ENCODE data around the gene MAGEB10.
"Not testable (repeated sequence)": the region's sequence is repeated elsewhere in the genome, so short reads cannot be mapped to it uniquely, and the experiment has no call there.

MAGEB10 gene, protein sequence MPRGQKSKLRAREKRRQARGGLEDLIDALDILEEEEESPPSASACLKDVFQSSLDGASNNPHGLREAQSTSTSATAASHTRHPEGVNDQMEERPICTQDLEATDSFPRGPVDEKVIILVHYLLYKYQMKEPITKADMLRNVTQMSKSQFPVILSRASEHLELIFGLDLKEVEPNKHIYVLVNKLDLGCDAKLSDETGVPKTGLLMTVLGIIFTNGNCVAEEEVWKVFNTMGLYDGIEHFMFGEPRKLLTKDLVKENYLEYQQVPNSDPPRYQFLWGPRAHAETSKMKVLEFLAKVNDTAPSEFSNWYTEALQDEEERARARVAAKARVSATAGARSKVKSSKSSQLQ

GRCh38 chrX:27807690-27808089 lies at the start of gene MAGEB10:
Gene MAGEB10 (plus strand): TSS chrX:27807990. CDS start chrX:27821307, 13,317 bp downstream.
- no peak for DNase-seq (ENCODE audit: low spot score)

- no peak for DNase-seq (ENCODE audit: low spot score)
These were observed 42.1 kb upstream of the MAGEB10 start for GRCh38 chrX:27765718-27766117.

- DNase-seq (ENCODE audit: low spot score), result no peak
These were observed 40.4 kb upstream of the MAGEB10 start for GRCh38 chrX:27767387-27767786.

DNA sequence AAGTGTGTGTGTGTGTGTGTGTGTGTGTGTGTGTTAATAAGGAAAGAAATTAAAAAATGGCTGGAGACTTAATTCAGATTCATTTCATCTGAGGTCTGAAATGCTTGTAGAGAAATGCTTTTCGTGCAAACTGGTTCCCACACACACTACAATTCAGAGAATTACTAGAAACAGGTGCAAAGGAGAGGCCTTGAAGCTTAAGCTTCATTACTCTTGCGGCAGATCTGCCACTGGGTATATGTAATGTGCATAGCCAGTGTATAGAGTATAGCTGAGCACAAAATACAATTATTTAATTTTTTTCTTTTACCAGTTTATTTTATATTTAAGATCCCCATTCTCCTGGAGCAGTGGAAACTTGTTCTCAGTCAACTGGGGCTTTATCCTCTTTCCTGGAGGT lies 31.8 kb upstream of the MAGEB10 start:
- DNase-seq (ENCODE audit: low spot score), result no peak

DNA sequence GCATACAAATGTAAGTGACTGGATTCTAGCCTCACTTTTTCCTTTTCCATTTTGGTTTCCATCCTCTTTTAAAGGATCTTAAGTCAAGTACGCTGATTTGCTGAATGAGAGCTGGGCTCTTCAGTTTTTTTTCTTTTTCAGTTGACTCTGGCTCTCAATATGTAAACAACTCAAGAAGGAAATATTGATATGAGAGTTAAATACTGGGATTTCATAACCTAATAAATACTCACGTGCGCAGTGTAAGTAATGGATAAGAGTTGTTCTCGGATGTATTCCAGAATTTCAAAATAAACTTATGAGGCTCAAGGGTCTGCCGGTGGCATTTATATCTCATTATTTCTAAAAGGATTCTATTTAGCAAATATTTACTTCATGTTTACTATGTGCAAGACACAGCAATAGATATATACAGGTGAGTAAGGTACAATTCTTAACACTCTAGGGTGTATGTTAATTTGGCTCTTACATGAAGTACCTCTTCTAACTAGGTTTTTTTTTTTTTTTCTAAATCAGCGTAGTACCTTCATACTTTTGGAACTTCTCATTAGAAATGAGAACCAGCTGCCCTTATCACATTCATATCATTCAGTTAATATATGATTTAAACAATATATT lies 11.0 kb upstream of the MAGEB10 start:
- no peak for DNase-seq (ENCODE audit: low spot score)

- no peak for DNase-seq (ENCODE audit: low spot score)
These were observed 10.2 kb upstream of the MAGEB10 start for GRCh38 chrX:27797575-27797974.

GRCh38 chrX:27808226-27808625 lies 436 bp downstream of the MAGEB10 start:
- DNase-seq (ENCODE audit: low spot score), result no peak

- DNase-seq (ENCODE audit: low spot score), result not testable (repeated sequence)
These were observed 1.4 kb downstream of the MAGEB10 start for GRCh38 chrX:27808991-27809859.

DNA sequence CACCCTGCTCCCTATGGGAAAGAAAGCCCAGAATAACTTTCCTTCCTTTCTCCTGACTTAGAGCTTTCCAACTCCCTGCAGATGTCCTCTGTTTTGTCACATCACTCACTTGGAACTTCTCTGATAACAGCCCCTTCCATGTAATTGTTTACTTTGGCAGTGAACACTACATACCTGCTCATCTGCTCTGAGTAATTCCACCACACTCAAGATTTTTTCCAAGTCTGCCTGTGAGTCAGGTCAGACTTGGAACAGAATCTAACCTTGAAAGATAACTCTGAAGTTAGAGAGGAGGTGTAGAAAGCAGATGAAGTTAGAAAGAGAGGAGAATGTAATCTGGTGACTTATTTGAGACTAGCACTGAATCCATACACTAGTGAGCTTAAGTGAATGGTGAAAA lies 7.4 kb downstream of the MAGEB10 start:
- no peak for DNase-seq (ENCODE audit: low spot score)

GRCh38 chrX:27823812-27824211 lies 16.0 kb downstream of the MAGEB10 start:
- DNase-seq (ENCODE audit: low spot score), result no peak

DNA sequence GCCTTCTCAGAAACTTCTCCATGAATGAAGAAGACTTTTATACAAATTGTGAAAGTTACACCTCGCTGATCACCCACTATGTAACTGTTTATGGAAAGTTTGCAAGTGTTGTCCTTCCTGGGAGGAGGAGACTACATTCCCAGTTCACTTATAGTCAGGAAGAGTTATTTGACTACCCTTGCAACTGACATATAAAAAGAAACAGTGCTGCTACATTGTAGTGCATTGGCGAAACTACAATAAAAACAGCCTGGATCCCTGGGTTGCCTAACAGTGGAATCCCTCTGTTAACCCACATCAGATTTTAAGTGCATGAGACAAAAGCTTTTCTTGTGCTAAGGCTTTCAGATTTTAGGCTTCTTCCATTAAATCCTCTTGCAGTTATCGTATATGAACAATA lies 30.4 kb downstream of the MAGEB10 start:
- no peak for DNase-seq (ENCODE audit: low spot score)

GRCh38 chrX:27840881-27841280 lies 33.1 kb downstream of the MAGEB10 start:
- DNase-seq (ENCODE audit: low spot score), result no peak

DNA sequence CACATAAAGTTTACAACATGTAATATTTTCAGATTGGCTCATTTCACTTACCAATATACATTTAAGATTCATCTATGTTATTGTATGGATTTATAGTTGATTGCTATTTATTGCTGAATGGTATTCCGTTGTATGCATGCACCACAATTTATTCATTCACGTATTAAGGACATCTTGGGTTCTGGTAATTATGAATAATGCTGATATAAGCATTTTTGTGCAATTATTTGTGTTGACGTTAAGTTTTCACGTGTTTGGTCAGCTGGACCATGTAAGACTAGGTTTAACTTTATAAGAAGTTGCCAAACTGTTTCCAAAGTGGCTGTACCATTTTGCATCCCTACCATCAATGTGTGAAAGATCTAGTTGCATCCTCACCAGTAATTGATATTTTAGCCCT lies 35.1 kb downstream of the MAGEB10 start:
- no peak for DNase-seq (ENCODE audit: low spot score)

DNA sequence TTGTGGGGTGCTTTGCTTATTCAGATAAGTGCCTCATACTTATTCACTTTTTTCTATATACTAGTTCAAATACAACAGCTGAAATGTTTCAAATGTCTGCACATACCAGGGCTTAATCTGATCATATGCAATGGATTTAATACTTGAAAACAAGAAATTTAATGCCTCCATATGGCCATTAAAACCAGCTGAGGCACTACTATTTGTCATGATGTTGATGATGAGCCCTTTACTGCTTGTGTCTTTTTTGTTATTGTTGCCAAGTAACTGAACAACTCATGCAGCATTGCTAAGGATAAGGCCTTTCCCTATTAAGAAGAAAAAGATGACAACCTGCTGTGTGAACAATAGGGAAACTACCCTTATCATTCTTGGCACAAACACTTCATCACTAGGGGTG lies 52.5 kb downstream of the MAGEB10 start:
- DNase-seq (ENCODE audit: low spot score), result no peak

- no peak for DNase-seq (ENCODE audit: low spot score)
These were observed 56.0 kb downstream of the MAGEB10 start for GRCh38 chrX:27863809-27864208.
